HFF-Myc (cell line): Measurements from ENCODE around the gene CRTC2.

ENCODE experiments used
- DNase-seq: peaks from one replicate; pipeline ENCODE4 v3.0.0-alpha.2; 2011; ENCODE audit warnings: low read depth; ENCODE audit errors: extremely low read depth
- H3K4me3 ChIP-seq: replicated peaks from 2 replicates; pipeline ENCODE4 v1.5.1; 2011; ENCODE audit warnings: low read depth, mild to moderate bottlenecking, control low read depth, low read length
- TF ChIP-seq, protein P1 (sequence below): IDR thresholded peaks from 2 replicates; pipeline ENCODE4 v1.5.1; 2012; ENCODE audit warnings: mild to moderate bottlenecking, low read depth, low read length, control low read depth; ENCODE audit errors: missing control alignments

Gene CRTC2

DNA sequence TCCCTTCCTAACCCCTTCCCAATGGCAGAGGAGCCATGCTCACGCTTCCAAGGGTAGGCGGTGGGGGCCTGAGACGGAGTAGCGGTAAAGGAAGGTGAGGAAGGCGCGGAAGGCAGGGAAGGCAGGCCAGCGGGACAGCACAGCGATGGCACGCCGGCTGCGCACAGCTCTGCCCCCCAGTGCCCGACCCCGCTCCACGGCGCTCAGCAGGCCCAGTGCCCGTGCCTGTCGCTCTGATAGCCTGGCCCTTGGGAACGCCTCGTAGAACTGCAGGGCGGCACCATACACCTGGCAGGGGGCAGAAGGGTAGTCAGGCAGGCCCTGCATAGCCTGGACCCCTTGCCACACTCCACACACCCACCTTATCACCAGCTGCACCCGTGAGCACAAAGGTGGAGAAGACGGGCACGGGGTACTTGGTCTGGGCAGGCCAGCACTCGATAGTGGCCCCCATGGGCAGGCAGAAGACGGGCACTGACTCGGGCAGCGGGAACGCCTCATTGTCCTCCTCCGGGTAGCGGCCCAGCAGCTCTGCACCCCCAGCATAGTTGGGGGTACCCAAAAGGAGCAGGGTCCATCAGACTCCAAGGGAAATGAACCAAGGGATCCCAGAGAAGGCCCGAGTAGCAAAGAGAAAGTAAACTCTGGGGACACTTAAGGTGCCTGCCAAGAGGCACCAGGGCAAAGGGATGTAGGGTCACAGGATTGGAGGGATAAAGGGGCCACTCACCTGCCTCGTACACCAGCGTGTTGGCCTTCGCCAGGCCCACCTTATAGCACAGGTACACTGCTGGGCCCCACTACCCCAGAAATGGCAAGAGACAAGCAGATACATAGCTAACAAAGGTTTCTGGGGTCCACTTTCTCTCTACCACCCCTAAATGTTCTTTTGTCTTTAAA is 16.3 kb downstream of the CRTC2 start:
- TF ChIP-seq, protein P1, sequence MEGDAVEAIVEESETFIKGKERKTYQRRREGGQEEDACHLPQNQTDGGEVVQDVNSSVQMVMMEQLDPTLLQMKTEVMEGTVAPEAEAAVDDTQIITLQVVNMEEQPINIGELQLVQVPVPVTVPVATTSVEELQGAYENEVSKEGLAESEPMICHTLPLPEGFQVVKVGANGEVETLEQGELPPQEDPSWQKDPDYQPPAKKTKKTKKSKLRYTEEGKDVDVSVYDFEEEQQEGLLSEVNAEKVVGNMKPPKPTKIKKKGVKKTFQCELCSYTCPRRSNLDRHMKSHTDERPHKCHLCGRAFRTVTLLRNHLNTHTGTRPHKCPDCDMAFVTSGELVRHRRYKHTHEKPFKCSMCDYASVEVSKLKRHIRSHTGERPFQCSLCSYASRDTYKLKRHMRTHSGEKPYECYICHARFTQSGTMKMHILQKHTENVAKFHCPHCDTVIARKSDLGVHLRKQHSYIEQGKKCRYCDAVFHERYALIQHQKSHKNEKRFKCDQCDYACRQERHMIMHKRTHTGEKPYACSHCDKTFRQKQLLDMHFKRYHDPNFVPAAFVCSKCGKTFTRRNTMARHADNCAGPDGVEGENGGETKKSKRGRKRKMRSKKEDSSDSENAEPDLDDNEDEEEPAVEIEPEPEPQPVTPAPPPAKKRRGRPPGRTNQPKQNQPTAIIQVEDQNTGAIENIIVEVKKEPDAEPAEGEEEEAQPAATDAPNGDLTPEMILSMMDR = no peak
- no peak overlapping the region for H3K4me3 ChIP-seq
- no peak for DNase-seq

DNA sequence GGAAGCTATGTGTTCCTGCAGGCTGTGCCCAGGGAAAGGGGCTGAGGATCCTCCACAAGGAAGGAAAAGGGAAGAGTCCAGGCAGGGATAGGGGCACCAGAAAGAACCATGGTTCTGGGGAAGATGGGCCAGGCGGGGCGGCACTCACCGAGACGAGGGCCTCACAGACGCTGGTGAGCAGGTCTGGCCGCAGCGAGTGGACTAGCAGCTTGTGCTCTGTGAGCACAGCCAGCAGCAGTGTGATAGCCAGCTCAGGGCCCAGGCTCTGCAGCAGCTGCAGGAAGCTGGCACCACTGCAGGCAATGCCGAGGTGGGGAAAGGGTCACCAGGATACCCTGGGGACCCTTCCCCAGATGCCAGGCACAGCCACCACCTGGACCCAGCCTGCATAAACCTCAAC is 17.7 kb downstream of the CRTC2 start:
- TF ChIP-seq, protein P1 = no peak

DNA sequence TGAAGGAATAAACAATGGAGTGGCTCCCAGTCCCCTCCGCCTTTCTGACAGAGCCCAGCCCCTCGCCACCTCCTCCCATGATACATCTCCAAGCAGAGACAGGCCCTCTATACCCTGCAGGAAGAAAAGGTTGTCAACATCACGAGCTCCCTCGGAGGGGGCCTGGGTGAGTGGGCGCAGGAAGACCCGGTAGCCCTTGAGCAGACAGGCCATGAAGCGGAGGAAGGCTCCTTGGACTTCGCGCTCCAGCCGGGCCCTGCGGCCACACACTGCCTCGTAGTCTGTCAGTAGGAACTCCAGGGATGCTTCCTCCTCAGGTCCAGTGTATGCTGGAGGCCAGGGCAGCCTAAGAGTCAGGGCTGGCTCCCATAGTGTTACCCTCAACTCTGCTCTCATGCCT is 18.9 kb downstream of the CRTC2 start:
- TF ChIP-seq, protein P1 = no peak
- H3K4me3 ChIP-seq = no peak overlapping the region

More for the DNA sequence above, 17.7 kb downstream of the CRTC2 start:
- H3K4me3 ChIP-seq = no peak overlapping the region
- no peak for DNase-seq

DNA sequence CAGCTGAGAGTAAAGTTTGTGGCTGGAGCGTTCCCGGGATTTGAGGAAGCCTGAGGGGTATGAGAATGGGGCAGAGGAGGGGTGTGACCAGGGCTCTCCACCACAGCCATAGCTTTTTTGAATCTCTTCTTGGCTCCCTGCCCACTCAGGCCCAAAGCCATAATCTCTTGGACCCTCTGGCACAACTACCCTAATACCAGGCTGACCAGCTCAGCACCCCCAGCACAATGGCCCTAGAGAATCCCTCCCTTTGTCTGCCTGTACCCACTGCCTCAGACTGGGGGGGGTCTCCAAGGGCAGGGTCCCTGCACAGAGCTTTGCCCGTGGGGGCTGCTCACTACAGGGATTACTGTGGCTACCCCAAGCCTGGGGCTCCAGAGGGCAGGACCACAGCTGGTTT is 19.4 kb downstream of the CRTC2 start:
- DNase-seq = no peak
- TF ChIP-seq, protein P1 = no peak
- H3K4me3 ChIP-seq = no peak overlapping the region

More for the DNA sequence above, 18.9 kb downstream of the CRTC2 start:
- DNase-seq = no peak

DNA sequence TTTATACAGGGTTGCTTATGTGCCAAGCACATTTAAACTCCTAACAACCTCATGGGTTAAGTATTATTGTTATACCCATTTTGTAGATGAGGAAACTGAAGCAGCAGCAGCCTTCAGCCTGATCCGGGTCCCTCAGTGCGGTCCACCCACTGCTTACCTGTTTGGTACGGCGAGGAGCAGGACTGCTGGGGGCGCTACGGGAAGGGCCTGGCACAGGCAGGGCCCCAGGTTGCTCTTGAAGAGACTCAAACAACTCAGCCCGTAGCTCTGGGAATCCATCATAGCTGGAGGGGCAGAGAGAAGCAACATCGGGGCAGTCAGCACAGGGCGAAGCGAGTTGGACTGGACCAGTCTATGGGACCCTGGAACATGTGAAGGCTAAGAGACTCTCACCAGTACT is 21.1 kb downstream of the CRTC2 start:
- no peak for DNase-seq
- no peak overlapping the region for H3K4me3 ChIP-seq
- TF ChIP-seq, protein P1 = no peak

DNA sequence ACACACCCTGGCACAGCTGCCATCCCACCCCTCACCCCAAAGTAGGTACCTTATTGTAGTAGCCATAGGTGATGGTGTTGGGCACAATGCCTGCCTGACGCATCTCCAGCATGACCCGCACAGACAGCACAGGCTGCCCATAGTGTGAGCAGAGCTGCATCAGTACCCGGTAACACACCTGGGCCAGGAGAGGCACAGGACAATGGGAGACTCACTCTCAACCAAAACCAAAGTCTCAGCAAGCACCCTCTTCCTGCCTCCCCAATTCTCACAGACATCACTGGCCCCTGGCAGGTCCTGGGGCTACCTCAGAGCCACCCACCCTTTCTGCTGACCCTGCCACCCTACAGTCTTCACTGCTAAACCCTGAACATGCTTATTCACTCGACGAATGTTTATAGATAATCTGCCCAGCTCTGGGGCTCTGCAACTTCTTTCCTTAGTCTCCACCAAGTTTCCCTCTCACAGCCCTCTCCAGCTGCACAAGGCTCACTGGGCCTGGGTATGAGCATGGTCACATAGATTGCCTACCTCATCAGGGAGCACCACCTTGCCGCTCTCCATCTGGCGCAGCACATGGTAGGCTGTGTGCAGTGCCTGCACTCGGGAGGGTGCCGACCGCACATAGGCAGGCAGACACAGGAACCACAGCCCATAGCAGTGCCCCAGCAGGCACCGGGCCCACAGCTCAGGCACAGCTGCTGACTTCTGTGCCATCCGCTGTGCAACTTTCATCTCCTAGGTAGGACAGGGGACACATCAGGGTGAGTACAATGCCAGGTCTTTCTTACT is 22.2 kb downstream of the CRTC2 start:
- H3K4me3 ChIP-seq = no peak overlapping the region
- no peak for DNase-seq
- TF ChIP-seq, protein P1 = no peak
